HG02840 (cell line): ENCODE measurements around the gene GPRC5B.

Experiments
- ATAC-seq: cut with Tn5 transposase; IDR thresholded peaks from one replicate; pipeline ENCODE4 v1.9.1; 2021; ENCODE audit warnings: mild to moderate bottlenecking, moderate library complexity, moderate number of reproducible peaks; ENCODE audit not compliant: unreplicated experiment, low FRiP score

The GPRC5B gene

GRCh38 chr16:19822533-19822932 lies 62.1 kb downstream of the GPRC5B start:
- ATAC-seq: no peak

- ATAC-seq: no peak
These were observed 66.8 kb downstream of the GPRC5B start for GRCh38 chr16:19817875-19818274.

GRCh38 chr16:19817122-19817521 lies 67.5 kb downstream of the GPRC5B start:
- no peak for ATAC-seq

- ATAC-seq: no peak
These were observed 69.2 kb downstream of the GPRC5B start for GRCh38 chr16:19815418-19815817.

GRCh38 chr16:19812986-19813385 lies 71.7 kb downstream of the GPRC5B start:
- no peak for ATAC-seq

GRCh38 chr16:19810817-19811731 lies 73.6 kb downstream of the GPRC5B start:
- no peak for ATAC-seq

GRCh38 chr16:19809693-19810092 lies 75.0 kb downstream of the GPRC5B start:
- ATAC-seq: no peak

GRCh38 chr16:19809121-19809635 lies 75.5 kb downstream of the GPRC5B start:
- ATAC-seq: no peak

GRCh38 chr16:19808061-19808641 lies 76.5 kb downstream of the GPRC5B start:
- ATAC-seq: no peak
